ENCODE measurements around the gene ATXN7L2.

The ATXN7L2 gene

GRCh38 chr1:109477821-109478220 is 5.9 kb upstream of the ATXN7L2 start:
- DNase-seq = no peak

DNA sequence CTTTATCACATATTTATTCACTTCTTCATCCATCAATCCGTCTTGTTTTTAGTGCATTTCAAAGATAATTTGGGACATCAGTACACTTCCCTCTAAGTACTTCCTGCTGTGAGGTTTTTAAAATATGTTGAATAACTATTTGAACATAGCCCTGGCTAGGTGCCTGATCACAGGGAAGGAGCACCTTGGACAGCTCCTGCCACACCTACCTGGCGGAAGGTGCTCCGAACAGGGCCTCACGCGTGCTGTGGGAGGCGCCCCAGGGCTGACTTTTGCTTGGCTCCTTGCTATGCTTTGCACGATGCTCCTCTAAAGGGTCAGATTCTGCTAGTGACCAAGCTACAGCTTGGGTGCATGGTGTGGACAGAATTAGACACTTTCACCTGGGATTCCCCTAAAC is 4.9 kb upstream of the ATXN7L2 start:
- no peak for DNase-seq

GRCh38 chr1:109479311-109479710 is 4.4 kb upstream of the ATXN7L2 start:
- DNase-seq = no peak

GRCh38 chr1:109479901-109480300 is 3.8 kb upstream of the ATXN7L2 start:
- DNase-seq = no peak

DNA sequence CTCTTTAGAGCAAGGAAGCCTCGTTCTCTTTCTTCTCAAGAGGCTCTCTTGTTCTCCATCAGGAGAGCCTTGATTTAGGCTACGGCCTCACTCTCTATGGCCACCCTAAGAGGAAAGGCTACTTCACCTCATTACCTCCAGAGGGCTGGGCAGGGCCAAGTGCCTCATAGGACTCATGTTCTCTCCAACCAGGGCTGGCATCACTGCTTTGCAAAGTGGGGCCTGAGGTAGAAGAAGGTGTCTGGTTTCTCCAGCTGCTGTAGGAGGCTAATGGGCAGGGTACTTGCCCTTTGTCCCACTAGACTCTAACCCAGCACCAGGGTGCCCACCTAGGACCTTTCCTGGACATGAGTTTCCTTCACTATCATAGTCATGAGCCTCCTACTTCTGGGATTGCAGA is 2.1 kb upstream of the ATXN7L2 start:
- no peak for DNase-seq

GRCh38 chr1:109482242-109482641 is 1.5 kb upstream of the ATXN7L2 start:
- DNase-seq = no peak

- no peak for DNase-seq
These were observed 674 bp upstream of the ATXN7L2 start for GRCh38 chr1:109482791-109483671.

DNA sequence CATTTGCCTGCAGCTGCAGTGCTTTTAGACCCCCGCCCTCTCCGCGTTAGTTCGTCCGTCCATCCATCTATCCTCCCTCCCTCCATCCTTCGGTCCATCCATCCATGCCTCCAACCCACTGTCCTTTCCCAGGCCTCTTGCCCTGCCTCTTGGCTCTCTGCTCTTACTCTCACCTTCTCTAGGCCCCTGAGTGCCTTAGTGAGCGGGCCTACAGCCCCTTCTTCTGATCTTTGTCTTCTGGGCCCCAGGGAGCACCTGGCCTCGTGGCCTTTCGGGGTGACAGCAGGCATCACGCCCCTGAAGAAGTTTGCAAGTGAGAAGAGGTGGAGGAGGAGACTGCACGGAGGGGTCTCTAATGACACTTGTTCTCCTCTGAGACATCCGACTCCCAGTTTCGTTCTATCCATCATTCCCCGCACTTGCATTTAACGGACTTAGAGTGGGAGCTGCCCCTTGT is 842 bp downstream of the ATXN7L2 start:
- no peak for DNase-seq

GRCh38 chr1:109485001-109485400 is 1.3 kb downstream of the ATXN7L2 start:
- no peak for DNase-seq

DNA sequence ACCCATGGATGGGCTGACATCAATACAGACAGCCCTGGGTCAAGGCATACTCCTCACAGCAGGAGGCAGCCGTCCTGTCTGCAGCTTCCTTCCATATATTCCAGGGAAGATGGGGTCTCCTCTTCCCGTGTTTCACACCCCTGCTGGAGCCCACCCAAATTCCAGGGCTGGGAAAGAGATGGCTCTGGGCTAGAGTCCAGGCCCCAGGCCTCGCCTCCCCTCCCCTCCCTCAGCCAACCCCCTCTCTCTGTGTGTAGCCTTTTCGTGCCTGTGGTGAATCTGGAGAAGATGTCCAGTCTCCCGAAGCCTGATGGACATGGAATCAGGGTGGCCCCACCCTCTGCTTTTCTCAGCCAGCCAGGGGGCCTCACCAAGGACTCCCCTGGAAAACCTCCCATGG is 3.6 kb downstream of the ATXN7L2 start:
- no peak for DNase-seq

- DNase-seq = no peak
These were observed 4.5 kb downstream of the ATXN7L2 start for GRCh38 chr1:109488201-109488600.

DNA sequence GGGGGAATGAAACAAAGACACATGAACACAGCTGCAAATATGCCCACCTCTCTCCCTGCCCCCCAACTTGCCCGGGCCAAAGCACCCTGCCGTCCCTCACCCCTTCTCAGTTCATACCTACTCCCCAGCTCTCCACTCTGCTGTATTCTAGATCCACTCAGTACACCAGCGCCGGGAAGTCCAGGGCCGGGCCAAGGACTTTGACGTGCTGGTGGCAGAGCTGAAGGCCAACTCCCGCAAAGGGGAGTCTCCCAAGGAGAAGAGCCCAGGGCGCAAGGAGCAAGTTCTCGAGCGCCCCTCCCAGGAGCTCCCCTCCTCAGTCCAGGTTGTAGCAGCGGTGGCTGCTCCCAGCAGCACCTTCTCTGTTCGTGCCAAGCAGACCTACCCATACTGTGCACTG is 5.0 kb downstream of the ATXN7L2 start:
- no peak for DNase-seq

DNA sequence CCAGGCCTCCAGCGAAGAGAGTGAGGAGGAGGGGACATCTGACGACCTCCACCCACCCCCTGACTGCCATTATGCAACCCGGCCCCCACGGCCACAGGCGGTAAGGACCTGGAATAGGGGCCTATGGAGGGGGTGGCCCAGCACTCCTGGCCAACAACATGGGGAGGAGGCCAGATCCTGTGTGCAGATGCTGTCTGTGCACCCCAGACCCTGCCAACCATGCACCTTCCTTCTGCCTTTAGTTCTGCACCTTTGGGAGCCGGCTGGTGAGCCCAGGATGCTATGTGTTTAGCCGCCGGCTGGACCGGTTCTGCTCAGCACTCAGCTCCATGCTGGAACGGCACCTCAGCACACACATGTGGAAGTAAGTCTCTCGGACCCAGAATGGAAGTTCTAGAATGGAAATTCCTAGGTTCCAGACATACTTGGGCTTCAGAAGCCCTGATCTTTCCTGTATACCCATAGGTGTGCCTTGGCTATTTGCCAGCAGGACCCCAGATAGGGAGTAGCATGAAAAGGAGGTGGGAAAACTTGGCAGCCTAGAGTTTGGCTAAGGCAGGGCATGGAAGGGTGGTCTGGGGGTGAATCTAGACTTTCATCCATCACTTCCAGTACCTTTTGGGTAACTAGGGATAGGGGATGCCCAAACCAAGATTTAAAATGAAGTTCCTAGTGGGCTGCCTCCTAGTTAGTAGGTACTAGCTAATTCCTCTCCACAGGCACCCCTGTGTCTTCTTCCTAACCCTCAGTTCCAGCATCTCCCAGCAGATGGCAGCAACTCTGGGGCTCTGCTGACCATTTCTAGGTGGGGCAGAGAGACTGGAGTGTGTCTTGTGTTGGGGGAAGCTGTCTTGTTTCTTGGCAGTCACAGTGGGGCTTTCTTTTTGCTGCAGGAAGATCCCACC is 6.6 kb downstream of the ATXN7L2 start:
- no peak for DNase-seq

DNA sequence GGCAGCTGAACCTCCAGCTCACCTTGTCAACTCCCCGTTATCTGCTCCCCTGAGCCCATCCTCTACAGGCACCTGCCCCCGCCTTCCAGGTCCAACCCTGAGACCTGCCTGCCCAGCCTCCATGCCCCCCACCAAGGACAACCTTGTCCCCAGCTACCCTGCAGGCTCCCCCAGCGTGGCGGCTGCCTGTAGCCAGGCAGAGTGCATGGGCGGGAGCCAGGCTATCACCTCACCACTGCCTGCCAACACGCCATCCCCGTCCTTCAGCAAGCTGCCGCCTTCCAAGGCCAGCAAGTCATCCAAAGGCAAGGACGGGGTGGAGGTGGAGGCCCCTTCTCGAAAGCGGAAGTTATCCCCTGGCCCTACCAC is 7.2 kb downstream of the ATXN7L2 start:
- DNase-seq = no peak

GRCh38 chr1:109491372-109491771 is 7.7 kb downstream of the ATXN7L2 start:
- DNase-seq = no peak

GRCh38 chr1:109492779-109493178 is 9.1 kb downstream of the ATXN7L2 start:
- DNase-seq = no peak

DNA sequence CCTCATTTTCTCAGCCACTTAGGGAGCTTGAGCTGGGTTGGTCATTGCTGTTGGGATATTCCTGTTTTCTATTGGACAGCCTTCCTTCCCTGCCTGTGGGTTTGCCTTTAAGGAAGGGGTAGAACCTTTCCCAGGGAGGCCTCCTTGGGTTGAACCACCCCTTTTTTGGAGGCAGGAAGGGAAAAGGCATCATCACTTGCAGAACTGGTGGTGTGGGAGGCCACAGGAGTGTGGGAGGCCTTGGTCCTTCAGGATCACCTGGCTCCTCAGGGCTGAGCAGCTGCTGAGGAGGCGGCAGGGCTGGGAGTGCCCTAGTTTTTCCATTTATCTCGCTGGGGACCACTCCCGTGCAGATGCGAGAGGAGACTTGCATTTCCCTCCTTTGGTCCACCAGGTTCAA is 9.5 kb downstream of the ATXN7L2 start:
- no peak for DNase-seq

DNA sequence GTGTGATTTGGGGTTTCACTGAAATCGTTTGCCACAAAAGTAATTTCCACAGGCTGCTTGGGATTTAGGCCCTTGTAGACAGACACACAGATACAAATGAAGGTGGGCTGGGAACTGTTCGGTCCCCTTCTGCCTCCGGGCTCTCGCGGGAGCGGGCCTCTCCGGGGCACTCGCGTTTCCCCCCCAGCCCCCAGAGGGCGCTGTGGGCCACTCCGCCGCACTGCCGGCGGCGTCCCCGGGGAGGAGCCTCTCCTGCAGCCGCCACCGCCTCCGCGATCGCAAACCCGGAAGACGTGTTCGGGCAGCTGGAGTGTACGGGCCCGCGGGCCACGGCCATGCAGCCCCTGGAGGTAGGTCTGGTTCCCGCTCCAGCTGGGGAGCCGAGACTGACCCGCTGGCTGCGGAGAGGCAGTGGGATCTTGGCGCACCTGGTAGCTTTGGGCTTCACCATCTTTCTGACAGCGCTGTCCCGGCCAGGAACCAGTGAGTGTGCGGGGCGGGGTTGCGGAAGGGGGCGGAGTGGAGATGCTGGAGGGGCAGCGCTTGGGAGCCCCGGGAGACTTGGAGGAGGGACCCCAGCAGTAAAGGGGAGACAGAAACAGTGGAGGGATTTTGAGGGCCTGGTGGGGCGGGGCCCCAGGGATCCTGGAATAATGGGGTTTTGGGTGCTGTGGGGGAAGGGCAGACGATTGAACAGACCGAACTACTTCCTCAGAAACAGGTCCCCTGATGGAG is 10.3 kb downstream of the ATXN7L2 start, which contains the start of gene CYB561D1:
CYB561D1 (plus strand) TSS at position 290 of the 735 bp plus-strand sequence; CDS start at position 336, 46 bp downstream.
- peak; percentile 29 for DNase-seq

DNA sequence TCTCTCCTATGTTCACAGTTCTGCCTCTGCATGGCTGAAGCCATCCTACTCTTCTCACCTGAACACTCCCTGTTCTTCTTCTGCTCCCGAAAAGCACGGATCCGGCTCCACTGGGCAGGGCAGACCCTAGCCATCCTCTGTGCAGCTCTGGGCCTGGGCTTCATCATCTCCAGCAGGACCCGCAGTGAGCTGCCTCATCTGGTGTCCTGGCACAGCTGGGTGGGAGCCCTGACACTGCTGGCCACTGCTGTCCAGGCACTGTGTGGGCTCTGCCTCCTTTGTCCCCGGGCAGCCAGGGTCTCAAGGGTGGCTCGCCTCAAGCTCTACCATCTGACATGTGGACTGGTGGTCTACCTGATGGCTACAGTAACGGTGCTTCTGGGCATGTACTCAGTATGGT is 12.0 kb downstream of the ATXN7L2 start:
- DNase-seq = no peak

- no peak for DNase-seq
These were observed 13.9 kb downstream of the ATXN7L2 start for GRCh38 chr1:109497449-109498160.

DNA sequence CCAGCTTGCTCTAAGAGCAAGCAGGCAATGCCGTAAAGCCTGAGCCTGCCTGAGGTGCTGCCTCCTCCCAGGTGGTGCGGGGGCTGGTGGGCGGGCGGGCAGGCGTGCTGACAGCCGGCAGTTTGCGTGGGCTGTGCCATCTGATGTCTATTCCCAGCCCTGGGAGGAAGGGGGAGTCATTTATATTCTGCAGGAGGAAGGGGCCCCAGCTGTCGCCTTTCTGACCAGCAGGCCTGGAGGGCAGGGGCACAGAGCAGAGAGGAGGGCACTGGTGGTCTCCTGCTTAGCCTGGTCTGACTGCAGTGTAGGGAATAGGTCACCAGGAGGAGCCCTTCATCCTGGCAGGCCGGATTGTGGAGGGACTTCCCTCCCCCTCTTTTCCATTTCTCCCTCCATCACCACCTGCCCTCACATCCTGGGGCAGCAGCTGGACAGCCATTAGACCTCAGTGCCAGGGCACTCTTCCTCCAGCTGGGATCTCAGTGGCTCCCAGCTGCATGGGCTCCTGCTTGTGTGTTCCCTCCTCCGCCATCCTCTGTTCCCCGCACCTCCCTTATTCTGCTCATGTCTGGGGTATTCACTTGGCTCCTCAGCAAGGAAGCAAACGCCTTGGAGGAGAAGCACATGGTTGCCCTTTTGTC is 14.6 kb downstream of the ATXN7L2 start:
- no peak for DNase-seq

- DNase-seq = no peak
These were observed 15.4 kb downstream of the ATXN7L2 start for GRCh38 chr1:109499081-109499480.

Measured in NCI-H1417 treated with DMSO at 0.1 percent for 48 hours (cell line).